ENCODE results near the gene MYOZ2. TPM values are rescaled to one million over a fixed set of nuclear protein-coding genes. Genes with fewer than 3 reads are reported as not detected.

MYOZ2 gene
- total RNA-seq, 3 donors from 2014 or later (not counting 1 experiment from before 2014, with no cell fraction given) = not detected

- Mint-ChIP-seq H3K4me3 (no peak overlapping the region), H3K27me3 (ENCODE audit: low read depth in 2 of 2) (peaks cover 7 to 15% of the 10 kb centered on the region in 2 donors), H3K9me3 (no peaks in the 10 kb centered on the region), H3K4me1 (no peaks in the 10 kb centered on the region), H3K27ac (no peak overlapping the region), H3K36me3 (no peaks in the 10 kb centered on the region)
- DNase-seq (no peak), ATAC-seq (no peak)
- TF ChIP-seq CTCF (IDR thresholded peaks at IDR 0.05) = no peak
- 86% methylated on average over 2 of the region's 2 CpGs for WGBS (ENCODE audit: insufficient coverage)
- Histone ChIP-seq H3K36me3 (ENCODE audit: control insufficient read depth, insufficient read depth, low read length) (no peaks in the 10 kb centered on the region), H3K4me1 (ENCODE audit: control insufficient read depth, insufficient read depth, low read length) (no peaks in the 10 kb centered on the region), H3K4me3 (ENCODE audit: low read length) (no peak overlapping the region), H3K27ac (ENCODE audit: low read length) (no peak overlapping the region), H3K27me3 (ENCODE audit: control insufficient read depth, insufficient read depth, low read length) (no peaks in the 10 kb centered on the region), H3K9me3 (ENCODE audit: control insufficient read depth, insufficient read depth, low read length) (no peaks in the 10 kb centered on the region)
- intact Hi-C loops (cut with micrococcal nuclease) = no loop called here
Measured at GRCh38 chr4:119151161-119151560, 15.5 kb downstream of the MYOZ2 start.

- Mint-ChIP-seq H3K27me3 (ENCODE audit: low read depth in 2 of 2) (peaks cover 7% of the 10 kb centered on the region in 2 donors), H3K27ac (no peak overlapping the region), H3K4me1 (no peaks in the 10 kb centered on the region), H3K36me3 (no peaks in the 10 kb centered on the region), H3K9me3 (no peaks in the 10 kb centered on the region), H3K4me3 (no peak overlapping the region)
- Histone ChIP-seq H3K36me3 (ENCODE audit: control insufficient read depth, insufficient read depth, low read length) (no peaks in the 10 kb centered on the region), H3K27me3 (ENCODE audit: control insufficient read depth, insufficient read depth, low read length) (no peaks in the 10 kb centered on the region), H3K9me3 (ENCODE audit: control insufficient read depth, insufficient read depth, low read length) (no peaks in the 10 kb centered on the region), H3K4me1 (ENCODE audit: control insufficient read depth, insufficient read depth, low read length) (no peaks in the 10 kb centered on the region), H3K27ac (ENCODE audit: low read length) (no peak overlapping the region), H3K4me3 (ENCODE audit: low read length) (no peak overlapping the region)
- no peak for TF ChIP-seq CTCF (IDR thresholded peaks at IDR 0.05)
- 80% methylated on average over 2 of the region's 2 CpGs for WGBS (ENCODE audit: insufficient coverage)
- intact Hi-C loops (cut with micrococcal nuclease) = no loop called here
- ATAC-seq (no peak), DNase-seq (no peak)
Measured at GRCh38 chr4:119152741-119153140, 17.1 kb downstream of the MYOZ2 start.

- Histone ChIP-seq H3K27ac (ENCODE audit: low read length) (no peak overlapping the region), H3K9me3 (ENCODE audit: control insufficient read depth, insufficient read depth, low read length) (no peaks in the 10 kb centered on the region), H3K27me3 (ENCODE audit: control insufficient read depth, insufficient read depth, low read length) (no peaks in the 10 kb centered on the region), H3K36me3 (ENCODE audit: control insufficient read depth, insufficient read depth, low read length) (no peaks in the 10 kb centered on the region), H3K4me3 (ENCODE audit: low read length) (no peak overlapping the region), H3K4me1 (ENCODE audit: control insufficient read depth, insufficient read depth, low read length) (no peaks in the 10 kb centered on the region)
- Mint-ChIP-seq H3K4me1 (no peaks in the 10 kb centered on the region), H3K9me3 (no peaks in the 10 kb centered on the region), H3K36me3 (no peaks in the 10 kb centered on the region), H3K27me3 (ENCODE audit: low read depth in 2 of 2) (peaks cover 15 to 19% of the 10 kb centered on the region in 2 donors), H3K4me3 (no peak overlapping the region), H3K27ac (no peak overlapping the region)
- ATAC-seq (no peak), DNase-seq (no peak)
- no peak for TF ChIP-seq CTCF (IDR thresholded peaks at IDR 0.05)
- 89% methylated on average over 5 of the region's 5 CpGs for WGBS (ENCODE audit: insufficient coverage)
- intact Hi-C loops (cut with micrococcal nuclease) = no loop called here
Measured at GRCh38 chr4:119162174-119162573, 26.5 kb downstream of the MYOZ2 start.

GRCh38 chr4:119165767-119166166 is 30.1 kb downstream of the MYOZ2 start:
- Histone ChIP-seq H3K27me3 (ENCODE audit: control insufficient read depth, insufficient read depth, low read length) (peaks cover 3% of the 10 kb centered on the region), H3K4me1 (ENCODE audit: control insufficient read depth, insufficient read depth, low read length) (no peaks in the 10 kb centered on the region), H3K4me3 (ENCODE audit: low read length) (no peak overlapping the region), H3K9me3 (ENCODE audit: control insufficient read depth, insufficient read depth, low read length) (no peaks in the 10 kb centered on the region), H3K36me3 (ENCODE audit: control insufficient read depth, insufficient read depth, low read length) (no peaks in the 10 kb centered on the region), H3K27ac (ENCODE audit: low read length) (no peak overlapping the region)
- H3K4me3 Mint-ChIP-seq = no peak overlapping the region
- TF ChIP-seq CTCF (IDR thresholded peaks at IDR 0.05) = no peak
- intact Hi-C loops (cut with micrococcal nuclease) = no loop called here
- no peak for ATAC-seq
- peaks cover 15 to 19% of the 10 kb centered on the region in 2 donors for H3K27me3 Mint-ChIP-seq (ENCODE audit: low read depth in 2 of 2)
- no peaks in the 10 kb centered on the region for H3K4me1 Mint-ChIP-seq
- H3K36me3 Mint-ChIP-seq = no peaks in the 10 kb centered on the region
- no peak overlapping the region for H3K27ac Mint-ChIP-seq
- no peaks in the 10 kb centered on the region for H3K9me3 Mint-ChIP-seq
- WGBS (ENCODE audit: insufficient coverage) = 92% methylated on average over 1 of the region's 3 CpGs
- DNase-seq = no peak

Data from natural killer cell (primary cell).